Measurements from ENCODE around the gene CALM1.

CALM1 gene

DNA sequence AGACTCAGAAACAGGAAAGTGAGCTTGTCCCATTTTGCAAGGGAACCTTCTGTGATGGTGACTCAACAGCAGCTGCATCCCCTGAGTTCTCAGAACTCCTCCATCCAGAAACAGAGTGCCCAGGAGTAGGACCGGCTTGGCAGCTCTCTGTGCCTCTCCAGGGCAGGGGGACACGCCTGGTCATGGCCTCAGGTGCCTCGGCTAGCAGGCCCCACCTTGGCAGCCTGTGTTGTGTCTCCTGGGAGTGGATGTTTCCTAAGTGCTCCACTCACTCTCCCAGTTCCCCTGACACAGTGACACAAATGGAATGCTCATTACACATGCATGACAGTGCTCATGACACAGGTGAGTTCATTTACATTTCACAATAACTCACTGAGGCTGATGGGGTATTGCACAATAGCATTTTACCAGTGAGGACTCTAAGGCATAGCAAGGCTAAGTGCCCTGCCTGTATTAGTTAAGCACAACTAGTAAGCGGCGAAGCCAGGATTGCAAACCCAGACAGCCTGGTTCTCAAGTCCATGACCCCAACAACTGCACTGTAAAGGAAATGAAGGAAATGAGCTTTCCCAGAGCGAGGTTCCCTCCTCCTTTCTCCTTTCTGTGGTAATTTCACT is 47.4 kb downstream of the CALM1 start:
- no peak for DNase-seq

DNA sequence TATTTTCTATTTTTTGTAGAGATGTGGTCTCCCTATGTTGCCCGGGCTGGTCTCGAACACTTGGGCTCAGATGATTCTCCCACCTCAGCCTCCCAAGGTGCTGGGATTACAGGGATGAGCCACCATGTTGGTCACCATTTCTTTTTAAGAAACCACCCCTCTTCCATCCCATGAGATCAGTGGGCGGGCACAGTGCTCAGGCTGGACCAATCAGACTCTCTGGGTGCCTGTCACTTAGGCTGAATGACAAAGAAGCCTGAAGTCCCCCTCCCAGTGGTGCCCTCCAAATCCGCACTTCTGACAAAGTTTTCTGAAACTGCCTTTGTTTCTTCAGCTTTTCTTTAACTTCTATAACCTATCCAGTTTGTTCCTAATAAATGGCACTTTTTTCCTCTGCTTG is 48.2 kb downstream of the CALM1 start:
- DNase-seq: no peak

DNA sequence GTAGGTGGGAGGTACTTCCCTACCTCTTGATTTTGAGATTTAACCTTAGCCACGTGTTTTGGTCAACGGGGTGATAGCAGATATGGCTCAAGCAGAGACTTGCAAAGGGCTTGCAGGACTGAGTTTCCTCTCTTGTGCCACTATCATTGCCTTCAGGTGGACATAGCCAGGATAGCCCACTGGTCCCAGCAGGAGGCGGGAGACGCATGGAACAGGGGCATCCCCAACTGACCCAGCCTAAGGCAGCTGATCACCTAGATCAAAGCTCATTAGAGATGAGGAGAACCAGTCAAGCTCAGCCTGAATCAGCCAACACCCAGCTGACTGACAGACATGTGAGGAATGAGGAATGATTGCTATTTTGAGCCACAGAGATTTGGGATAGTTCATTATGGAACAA is 49.6 kb downstream of the CALM1 start:
- DNase-seq: no peak

DNA sequence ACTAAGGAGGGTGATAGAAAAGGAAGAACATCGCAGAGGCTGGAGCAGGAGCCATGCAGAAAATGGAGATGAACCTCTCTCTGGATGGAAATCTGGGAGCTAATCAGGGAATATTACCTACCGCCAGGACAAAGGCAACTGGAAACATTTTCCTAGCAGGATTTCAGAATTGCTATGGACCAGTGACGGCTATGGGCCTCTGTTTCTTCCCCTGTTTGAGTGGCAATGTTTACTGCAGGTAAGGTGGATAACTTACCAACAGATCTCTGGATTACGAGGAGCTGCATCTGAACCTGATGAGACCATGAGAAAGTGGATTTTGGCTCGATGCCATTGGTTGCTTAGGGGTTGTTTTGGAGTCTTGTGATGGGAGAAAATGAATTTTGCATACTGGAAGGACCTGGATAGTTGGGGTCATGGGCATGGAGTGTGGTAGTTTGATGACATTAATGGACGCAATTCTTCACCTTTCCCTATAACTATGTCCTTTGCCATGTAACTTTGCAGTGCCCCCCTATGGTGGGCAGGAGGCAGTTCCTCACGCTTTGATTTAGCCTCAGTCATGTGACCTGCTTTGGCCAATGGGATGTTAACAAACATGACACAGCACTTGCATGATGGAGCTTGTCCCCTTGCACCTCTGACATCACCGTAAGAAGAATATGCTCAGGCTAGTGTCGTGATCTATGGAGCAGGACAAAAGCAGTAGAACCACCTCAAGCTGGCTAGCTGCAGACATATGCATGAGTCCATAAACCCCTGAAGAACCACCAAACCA is 51.1 kb downstream of the CALM1 start:
- no peak for DNase-seq

DNA sequence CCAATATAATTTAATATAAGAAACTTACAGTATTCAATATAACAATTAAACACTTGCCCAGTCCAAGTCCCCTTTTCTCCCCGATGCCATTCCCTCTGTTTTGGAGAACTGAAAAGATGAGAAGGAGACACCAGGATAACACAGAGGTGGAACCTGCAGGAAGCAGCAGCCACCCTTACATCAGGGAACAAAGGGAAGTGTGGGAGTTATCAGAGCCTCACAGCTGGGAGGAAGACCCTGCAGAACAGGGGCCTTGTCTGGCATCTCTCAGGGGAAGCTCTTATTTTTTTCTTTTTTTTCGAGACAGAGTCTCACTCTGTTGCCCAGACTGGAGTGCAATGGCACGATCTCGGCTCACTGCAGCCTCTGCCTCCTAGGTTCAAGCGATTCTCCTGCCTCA is 52.6 kb downstream of the CALM1 start:
- no peak for DNase-seq

DNA sequence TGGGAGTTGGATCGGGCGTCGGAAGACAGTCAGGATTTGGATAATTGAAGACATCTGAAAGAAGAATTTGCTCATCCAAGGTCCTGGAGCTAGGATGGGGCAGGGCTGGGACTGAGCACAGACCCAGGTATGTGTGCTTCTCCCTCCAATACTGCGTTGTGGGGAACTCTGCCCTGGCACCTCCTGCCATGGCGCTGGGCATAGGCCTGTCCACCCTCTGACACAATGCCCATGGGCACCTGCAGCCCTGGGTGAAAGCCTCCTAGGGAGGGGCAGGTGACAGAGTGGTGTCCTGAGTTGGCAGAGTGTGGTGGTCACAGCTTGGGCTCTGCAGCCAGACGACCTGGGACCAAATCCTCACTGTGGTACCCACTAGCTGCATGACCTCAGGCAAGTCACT is 53.3 kb downstream of the CALM1 start:
- no peak for DNase-seq

DNA sequence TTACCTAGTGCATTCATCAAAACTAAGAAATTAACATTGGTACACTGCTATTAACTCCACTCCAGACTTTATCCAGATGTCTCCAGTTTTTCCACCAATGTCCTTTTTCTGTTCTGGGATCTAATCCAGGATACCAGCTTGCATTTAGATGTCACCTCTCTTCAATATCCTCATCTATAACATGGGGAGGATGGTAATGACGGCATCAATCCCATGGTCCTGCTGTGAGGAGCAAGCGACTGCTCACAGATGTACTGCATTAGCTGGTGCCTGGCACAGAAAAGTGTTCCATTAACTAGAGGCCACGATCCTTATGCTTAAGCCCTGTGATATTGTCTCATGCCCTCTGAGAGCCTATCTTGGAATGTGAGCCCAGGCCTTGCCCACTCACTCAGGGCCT is 53.8 kb downstream of the CALM1 start:
- no peak for DNase-seq

DNA sequence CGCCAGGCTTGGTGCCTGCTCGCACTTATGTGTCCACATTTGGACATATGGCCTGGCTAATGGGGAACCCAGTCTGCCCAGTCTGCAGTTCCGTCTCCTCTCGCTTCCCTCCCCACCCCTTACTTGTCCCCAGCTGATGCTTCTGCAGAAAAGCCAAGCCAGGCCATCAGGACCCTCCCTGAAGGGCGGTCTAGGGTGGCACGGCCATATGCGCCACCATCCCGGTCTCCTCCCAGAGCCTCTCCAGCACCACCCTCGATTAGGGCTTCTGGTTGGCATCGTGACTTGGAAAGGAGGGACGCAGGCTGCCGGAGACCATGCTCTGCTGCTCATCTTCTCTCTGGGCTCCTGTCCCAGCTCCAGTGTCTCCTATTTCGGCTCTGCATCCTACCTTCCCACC is 54.6 kb downstream of the CALM1 start:
- no peak for DNase-seq

DNA sequence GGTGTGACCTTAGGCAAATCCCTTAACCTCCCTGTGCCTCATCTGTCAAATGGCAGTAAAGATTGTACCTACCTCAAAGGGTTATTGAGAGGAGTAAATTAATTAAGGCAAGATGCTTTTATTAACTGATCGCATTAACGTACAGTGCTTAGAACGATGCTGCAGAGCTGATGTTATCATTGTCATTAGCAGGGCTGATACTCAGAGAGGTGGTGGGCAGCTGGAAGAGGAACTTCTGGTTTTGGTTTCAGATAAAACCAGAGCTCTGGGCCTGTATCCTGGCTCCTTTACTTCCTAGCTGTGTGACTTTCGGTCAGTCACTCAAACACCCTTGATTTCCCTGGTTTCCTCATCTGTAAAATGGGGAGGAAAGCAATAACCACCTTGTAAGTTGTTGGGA is 55.1 kb downstream of the CALM1 start:
- DNase-seq: no peak

DNA sequence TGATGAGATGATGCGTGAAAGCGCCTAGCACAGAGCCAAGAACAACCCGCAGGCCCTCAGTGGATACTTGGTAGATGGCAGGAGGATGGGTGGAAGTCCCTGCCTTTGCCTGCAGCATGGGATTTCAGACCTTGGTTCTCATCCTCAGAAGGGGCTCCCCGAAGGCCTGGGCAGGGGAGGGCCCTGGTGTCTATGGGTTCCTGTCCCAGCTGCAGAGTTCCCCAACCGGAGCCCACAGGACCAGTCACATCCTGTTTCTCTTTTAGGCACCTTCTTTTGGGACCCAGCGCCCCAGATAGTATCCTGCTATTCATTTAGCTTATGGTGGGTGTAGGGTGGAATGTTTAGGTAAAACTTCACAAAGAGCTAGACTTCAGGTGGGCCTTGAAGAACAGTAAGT is 55.5 kb downstream of the CALM1 start:
- DNase-seq: no peak

DNA sequence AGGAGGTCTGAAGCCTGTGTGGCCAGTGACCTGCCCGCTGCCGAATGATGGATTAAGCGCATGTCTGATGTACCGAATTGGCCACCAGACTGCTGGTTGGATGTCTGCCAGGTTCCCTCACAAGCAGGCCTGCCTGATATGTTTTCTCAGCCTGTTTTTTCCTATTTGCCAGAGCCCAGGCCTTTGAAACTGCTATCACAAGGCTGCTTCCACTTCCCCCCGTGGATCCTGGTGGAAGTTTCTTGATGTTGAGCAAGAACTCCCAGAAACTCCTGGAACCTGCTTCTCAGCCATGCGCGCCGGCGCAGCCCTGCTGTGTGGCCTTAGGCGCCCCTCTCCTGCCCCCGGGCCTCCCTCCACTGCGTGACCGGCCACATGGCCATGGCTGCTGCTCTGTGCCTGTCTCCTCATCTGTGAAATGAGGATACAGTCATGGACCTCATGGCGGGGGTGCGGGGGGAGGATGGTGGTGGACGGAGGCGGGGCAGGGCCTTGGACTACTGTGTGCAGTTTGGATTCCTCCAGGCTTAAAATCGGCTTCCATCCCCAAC is 56.6 kb downstream of the CALM1 start:
- DNase-seq: no peak

DNA sequence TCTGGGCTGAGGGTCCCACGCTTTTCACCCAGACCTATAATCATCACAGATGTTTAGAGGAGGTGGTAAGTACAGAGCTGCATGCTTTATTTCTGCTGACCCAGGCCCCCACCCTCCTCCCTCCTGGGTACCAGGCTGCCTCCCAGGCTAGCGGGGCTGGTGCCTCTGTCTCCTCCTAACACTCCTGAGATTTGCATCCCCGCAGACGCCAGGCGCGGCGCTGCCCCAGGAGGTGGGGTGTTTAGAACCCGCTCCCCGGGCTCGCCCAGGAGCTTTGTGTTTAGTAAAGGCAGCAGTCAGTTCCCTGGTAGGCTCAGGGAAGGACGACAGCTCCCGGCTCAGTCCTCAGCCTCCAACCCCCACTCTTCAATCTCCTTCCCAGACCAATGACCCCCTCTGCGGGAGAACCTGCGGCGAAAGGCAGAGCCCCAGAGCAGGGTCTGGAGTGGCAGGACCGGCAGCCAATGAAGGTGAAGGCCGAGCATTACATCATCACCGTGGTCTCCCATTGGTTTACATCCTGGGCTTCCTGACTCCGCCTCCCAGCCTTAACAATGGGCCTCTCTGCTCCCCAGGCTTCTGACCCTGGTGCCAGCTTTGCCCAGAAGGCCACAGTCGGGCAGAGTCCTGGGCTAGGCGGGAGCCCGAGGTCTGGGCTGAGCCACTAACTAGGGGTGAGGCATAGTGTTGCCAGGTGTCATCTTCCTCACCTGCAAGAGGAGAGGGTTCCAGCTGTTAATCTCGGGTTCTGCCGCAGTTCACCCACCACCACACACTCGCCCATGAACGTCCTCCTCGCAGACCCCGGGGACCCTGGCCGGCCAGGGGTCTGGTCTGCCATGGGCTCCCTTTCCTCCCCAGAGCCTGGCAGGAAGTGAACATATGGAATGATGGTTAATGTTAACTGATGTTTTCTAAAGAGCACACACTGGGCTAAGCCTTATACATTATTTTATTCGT is 57.5 kb downstream of the CALM1 start:
- no peak for DNase-seq

DNA sequence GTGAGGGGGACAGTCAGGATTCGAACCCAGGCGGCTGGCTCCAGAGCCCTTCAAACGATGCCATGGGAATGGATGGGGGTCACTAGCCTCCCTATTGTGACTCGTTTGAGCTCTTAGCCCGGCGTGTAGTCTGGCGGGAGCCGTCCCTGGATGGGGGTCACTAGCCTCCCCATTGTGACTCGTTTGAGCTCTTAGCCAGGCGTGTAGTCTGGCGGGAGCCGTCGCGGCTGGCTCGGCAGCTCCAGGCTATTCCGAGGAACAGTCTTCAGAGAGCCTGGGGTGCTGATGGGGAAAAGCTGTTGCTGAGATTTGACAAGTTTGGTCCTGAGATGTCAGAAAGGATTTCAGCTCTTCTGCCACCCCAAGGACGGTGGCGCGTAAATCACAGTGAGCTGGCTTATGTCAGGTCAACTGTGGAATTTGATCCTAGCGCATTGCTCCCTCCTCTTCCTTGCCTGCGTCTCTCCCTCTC is 58.3 kb downstream of the CALM1 start:
- no peak for DNase-seq

DNA sequence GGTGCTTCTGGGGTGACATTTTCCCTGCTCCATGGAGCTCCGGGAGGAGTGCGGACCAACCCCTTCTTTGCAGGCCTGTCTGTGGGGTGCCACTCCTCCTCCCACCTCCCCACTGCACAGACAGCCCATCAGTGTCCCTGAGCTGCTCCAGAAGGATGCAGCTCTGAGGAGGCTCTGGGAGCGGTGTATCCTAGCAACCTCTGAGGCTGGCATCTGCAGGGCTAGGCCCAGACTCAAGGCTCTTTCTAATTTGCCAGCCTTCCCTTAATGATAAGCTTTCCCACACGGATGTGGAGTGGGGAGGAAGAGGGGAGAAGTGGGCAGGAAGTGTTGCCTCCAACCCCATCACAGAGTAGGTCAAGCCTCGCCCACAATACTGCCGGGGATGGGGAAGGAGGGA is 59.7 kb downstream of the CALM1 start:
- no peak for DNase-seq

DNA sequence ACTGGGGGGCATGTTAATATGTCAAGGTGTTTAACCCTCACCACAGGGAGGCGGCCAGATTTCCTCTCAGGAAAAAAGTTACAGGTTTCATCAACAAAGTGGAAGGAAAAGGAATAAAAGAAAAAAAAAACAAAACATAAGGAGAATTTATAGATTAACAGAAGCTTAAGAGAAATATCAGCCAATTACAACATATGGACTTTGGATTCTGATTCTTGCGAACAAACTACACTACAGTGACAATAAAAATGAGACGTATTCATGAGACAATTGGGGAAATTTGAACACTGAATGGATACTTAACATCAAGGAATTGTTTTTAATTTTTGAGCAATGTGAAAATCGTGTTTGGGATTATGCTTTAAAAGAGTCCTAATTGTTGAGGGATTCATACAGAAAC is 60.4 kb downstream of the CALM1 start:
- no peak for DNase-seq

Data from NCI-H1436 treated with DMSO at 0.1 percent for 48 hours (cell line).